Thyroid gland (tissue), 4 donors: ENCODE measurements around the gene ERFE. TPM values are rescaled to one million over a fixed set of nuclear protein-coding genes. Genes with fewer than 3 reads are reported as not detected.
A peak's percentile ranks its signal among the peaks of the same experiment; 100 is the strongest.

Source experiments
- DNase-seq, 2 donors: peaks; one replicate each; pipeline ENCODE4 v3.0.0-alpha.2; 2019
- H3K27ac ChIP-seq, 3 donors: fragments of 200-600 bp; sonication (generic); 1 replicate in 2 of 3; 2 replicates in 1 of 3; pipeline ENCODE4 v1.5.1; 2016 to 2019; ENCODE audit warnings: mild to moderate bottlenecking in 1 of 3, moderate library complexity in 1 of 3
- H3K27me3 ChIP-seq: fragments of 200-600 bp; sonication (generic); one replicate; pipeline ENCODE4 v1.5.1; 2019
- H3K36me3 ChIP-seq, 2 donors: fragments of 200-600 bp; sonication (generic); one replicate each; pipeline ENCODE4 v1.5.1; 2016 to 2019
- H3K4me1 ChIP-seq, 2 donors: fragments of 200-600 bp; sonication (generic); one replicate each; pipeline ENCODE4 v1.5.1; 2017 to 2019
- H3K4me3 ChIP-seq, 3 donors: fragments of 200-600 bp; sonication (generic); replicated peaks in 1 of 3; 1 replicate in 2 of 3; 2 replicates in 1 of 3; pipeline ENCODE4 v1.5.1; 2016; ENCODE audit warnings: mild to moderate bottlenecking in 1 of 3
- H3K9me3 ChIP-seq: fragments of 200-600 bp; sonication (generic); one replicate; pipeline ENCODE4 v1.5.1; 2017
- POLR2A ChIP-seq, 2 donors: fragments of 450-650 bp; IDR thresholded peaks; one replicate each; pipeline ENCODE4 v1.6.1; 2017; ENCODE audit warnings: antibody characterized with exemption in 2 of 2, mild to moderate bottlenecking in 2 of 2, moderate library complexity in 1 of 2
- WGBS, 2 donors: methylation state at CpG; one replicate each; pipeline ENCODE4 v1.1.5; 2017; 5-methylcytosine and 5-hydroxymethylcytosine counted together
- intact Hi-C: fragments of 100-400 bp; cut with DNase I; formaldehyde crosslinking; loops from one replicate; pipeline ENCODE4 v1.15.1; 2023
- total RNA-seq, 4 donors: library from RNA; depleted of rRNA; stranded (reverse); fragments of >200 nt; gene quantifications; one replicate each; pipeline ENCODE4 v1.2.3, GENCODE V29; 2016
- TF ChIP-seq, protein P1 (sequence below), 6 experiments: fragments of 200-600 bp in 3 of 6; fragments of 450-650 bp in 3 of 6; sonication (generic) in 3 of 6; IDR thresholded peaks; one replicate each; pipeline ENCODE4 v1.5.1; 2016 to 2019; ENCODE audit warnings: antibody characterized with exemption in 6 of 6, mild to moderate bottlenecking in 2 of 6, inconsistent platforms in 1 of 6, moderate library complexity in 1 of 6

The ERFE gene
- total RNA-seq, 4 donors from 2014 or later = 2.8 to 15.3 (median 5.8) TPM

GRCh38 chr2:238152771-238153688 lies 5.7 kb upstream of the ERFE start:
- H3K9me3 ChIP-seq = no peaks in the 10 kb centered on the region
- DNase-seq = no peak
- peaks cover under 1 to 16% of the 10 kb centered on the region in 2 donors for H3K4me1 ChIP-seq
- no peaks in the 10 kb centered on the region for H3K27me3 ChIP-seq
- no peak overlapping the region for H3K27ac ChIP-seq
- H3K36me3 ChIP-seq = no peaks in the 10 kb centered on the region
- intact Hi-C loops = no loop called here
- H3K4me3 ChIP-seq = no peak overlapping the region
- no peak for TF ChIP-seq POLR2A (IDR thresholded peaks at IDR 0.05)
- TF ChIP-seq, protein P1, sequence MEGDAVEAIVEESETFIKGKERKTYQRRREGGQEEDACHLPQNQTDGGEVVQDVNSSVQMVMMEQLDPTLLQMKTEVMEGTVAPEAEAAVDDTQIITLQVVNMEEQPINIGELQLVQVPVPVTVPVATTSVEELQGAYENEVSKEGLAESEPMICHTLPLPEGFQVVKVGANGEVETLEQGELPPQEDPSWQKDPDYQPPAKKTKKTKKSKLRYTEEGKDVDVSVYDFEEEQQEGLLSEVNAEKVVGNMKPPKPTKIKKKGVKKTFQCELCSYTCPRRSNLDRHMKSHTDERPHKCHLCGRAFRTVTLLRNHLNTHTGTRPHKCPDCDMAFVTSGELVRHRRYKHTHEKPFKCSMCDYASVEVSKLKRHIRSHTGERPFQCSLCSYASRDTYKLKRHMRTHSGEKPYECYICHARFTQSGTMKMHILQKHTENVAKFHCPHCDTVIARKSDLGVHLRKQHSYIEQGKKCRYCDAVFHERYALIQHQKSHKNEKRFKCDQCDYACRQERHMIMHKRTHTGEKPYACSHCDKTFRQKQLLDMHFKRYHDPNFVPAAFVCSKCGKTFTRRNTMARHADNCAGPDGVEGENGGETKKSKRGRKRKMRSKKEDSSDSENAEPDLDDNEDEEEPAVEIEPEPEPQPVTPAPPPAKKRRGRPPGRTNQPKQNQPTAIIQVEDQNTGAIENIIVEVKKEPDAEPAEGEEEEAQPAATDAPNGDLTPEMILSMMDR (IDR thresholded peaks at IDR 0.05) = no peak
- whole genome bisulfite sequencing, 2 donors = 79 to 88% methylated on average over 17 to 22 of the region's 22 CpGs

- H3K4me1 ChIP-seq = peaks cover 11 to 28% of the 10 kb centered on the region in 2 donors
- no peak overlapping the region for H3K27ac ChIP-seq
- H3K36me3 ChIP-seq = no peaks in the 10 kb centered on the region
- intact Hi-C loops = no loop called here
- H3K9me3 ChIP-seq = no peaks in the 10 kb centered on the region
- no peaks in the 10 kb centered on the region for H3K27me3 ChIP-seq
- H3K4me3 ChIP-seq = no peak overlapping the region
- TF ChIP-seq, protein P1 (IDR thresholded peaks at IDR 0.05) = no peak
- no peak for TF ChIP-seq POLR2A (IDR thresholded peaks at IDR 0.05)
- 95 to 96% methylated on average over 9 to 10 of the region's 10 CpGs for WGBS, 2 donors
- no peak for DNase-seq
These were observed 4.2 kb upstream of the ERFE start for GRCh38 chr2:238154570-238154969.

GRCh38 chr2:238155051-238155760 lies 3.6 kb upstream of the ERFE start:
- intact Hi-C loops = no loop called here
- peak; percentile 52 to 61 for DNase-seq
- H3K36me3 ChIP-seq = no peaks in the 10 kb centered on the region
- H3K27ac ChIP-seq = no peak overlapping the region
- no peak for TF ChIP-seq POLR2A (IDR thresholded peaks at IDR 0.05)
- TF ChIP-seq, protein P1 (IDR thresholded peaks at IDR 0.05) = no peak
- no peak overlapping the region for H3K4me3 ChIP-seq
- no peaks in the 10 kb centered on the region for H3K9me3 ChIP-seq
- 67 to 70% methylated on average over 19 of the region's 19 CpGs for WGBS, 2 donors
- no peaks in the 10 kb centered on the region for H3K27me3 ChIP-seq
- H3K4me1 ChIP-seq = peaks cover 11 to 30% of the 10 kb centered on the region in 2 donors

- intact Hi-C loops = no loop called here
- no peak for TF ChIP-seq POLR2A (IDR thresholded peaks at IDR 0.05)
- TF ChIP-seq, protein P1 (IDR thresholded peaks at IDR 0.05) = no peak
- H3K9me3 ChIP-seq = no peaks in the 10 kb centered on the region
- WGBS, 2 donors = 80 to 87% methylated on average over 16 to 17 of the region's 18 CpGs
- H3K27ac ChIP-seq = no peak overlapping the region
- no peaks in the 10 kb centered on the region for H3K27me3 ChIP-seq
- DNase-seq = no peak
- peaks cover 11 to 30% of the 10 kb centered on the region in 2 donors for H3K4me1 ChIP-seq
- no peak overlapping the region for H3K4me3 ChIP-seq
- no peaks in the 10 kb centered on the region for H3K36me3 ChIP-seq
These were observed 2.7 kb upstream of the ERFE start for GRCh38 chr2:238155761-238156694.
